Glutamatergic neuron (in vitro differentiated cells): ENCODE data around the gene CRISP2. TPM values are rescaled to one million over a fixed set of nuclear protein-coding genes. Genes with fewer than 3 reads are reported as not detected.

Experiments
- DNase-seq: peaks from one replicate; pipeline ENCODE4 v3.0.0; 2022
- H3K27ac Mint-ChIP-seq: one replicate; pipeline ENCODE4 v1.8.0; 2020; ENCODE audit warnings: mild to moderate bottlenecking, mixed read lengths, inconsistent platforms; ENCODE audit not compliant: unreplicated experiment
- H3K27me3 Mint-ChIP-seq: one replicate; pipeline ENCODE4 v1.8.0; 2020; ENCODE audit warnings: mild to moderate bottlenecking, moderate library complexity, mixed read lengths, inconsistent platforms; ENCODE audit not compliant: unreplicated experiment
- H3K36me3 Mint-ChIP-seq: one replicate; pipeline ENCODE4 v1.8.0; 2020; ENCODE audit warnings: mild to moderate bottlenecking, mixed read lengths, inconsistent platforms; ENCODE audit not compliant: unreplicated experiment
- H3K4me1 Mint-ChIP-seq: one replicate; pipeline ENCODE4 v1.8.0; 2020; ENCODE audit warnings: mild to moderate bottlenecking, low read depth, mixed read lengths, inconsistent platforms; ENCODE audit not compliant: unreplicated experiment
- H3K4me3 Mint-ChIP-seq: one replicate; pipeline ENCODE4 v1.8.0; 2020; ENCODE audit warnings: mild to moderate bottlenecking, mixed read lengths, inconsistent platforms; ENCODE audit not compliant: unreplicated experiment
- H3K9me3 Mint-ChIP-seq: one replicate; pipeline ENCODE4 v1.8.0; 2020; ENCODE audit warnings: mild to moderate bottlenecking, moderate library complexity, mixed read lengths, inconsistent platforms; ENCODE audit not compliant: unreplicated experiment
- total RNA-seq: library from RNA; stranded (reverse); fragmentation: NEBNext Ultra II Directional; extraction: Animal tissue kit (Norgen Biotek cat#: 25700); gene quantifications from one replicate; pipeline ENCODE4 v1.2.1, GENCODE V29; 2021; ENCODE audit not compliant: unreplicated experiment
- TF ChIP-seq, protein P1 (sequence below): fragments of 200-600 bp; sonication (generic); IDR thresholded peaks from one replicate; pipeline ENCODE4 v1.5.0; 2021; ENCODE audit not compliant: partially characterized antibody, unreplicated experiment

CRISP2 gene
- total RNA-seq, 1 donor from 2014 or later = not detected

DNA sequence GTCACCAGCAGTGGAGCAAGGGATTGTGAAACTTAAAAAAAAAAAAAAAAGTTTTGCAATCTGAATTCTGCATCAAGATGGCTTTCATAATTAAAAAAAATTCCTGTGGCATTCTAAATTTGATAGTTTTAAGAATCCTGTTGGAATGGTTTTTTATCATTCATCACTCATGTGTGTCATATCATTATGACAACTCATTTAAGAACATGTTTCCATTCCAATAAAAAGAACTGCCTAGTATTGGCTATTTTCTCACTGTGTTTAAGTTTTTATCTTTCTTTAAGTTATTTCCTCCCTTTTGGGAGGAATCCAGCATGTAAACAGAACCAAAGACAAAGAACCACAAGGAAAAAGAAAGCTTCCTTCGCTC is 50.5 kb downstream of the CRISP2 start:
- Mint-ChIP-seq H3K4me1 (no peaks in the 10 kb centered on the region), H3K27me3 (no peaks in the 10 kb centered on the region), H3K27ac (no peak overlapping the region), H3K36me3 (no peaks in the 10 kb centered on the region), H3K9me3 (no peaks in the 10 kb centered on the region), H3K4me3 (no peak overlapping the region)
- no peak for DNase-seq
- TF ChIP-seq, protein P1, sequence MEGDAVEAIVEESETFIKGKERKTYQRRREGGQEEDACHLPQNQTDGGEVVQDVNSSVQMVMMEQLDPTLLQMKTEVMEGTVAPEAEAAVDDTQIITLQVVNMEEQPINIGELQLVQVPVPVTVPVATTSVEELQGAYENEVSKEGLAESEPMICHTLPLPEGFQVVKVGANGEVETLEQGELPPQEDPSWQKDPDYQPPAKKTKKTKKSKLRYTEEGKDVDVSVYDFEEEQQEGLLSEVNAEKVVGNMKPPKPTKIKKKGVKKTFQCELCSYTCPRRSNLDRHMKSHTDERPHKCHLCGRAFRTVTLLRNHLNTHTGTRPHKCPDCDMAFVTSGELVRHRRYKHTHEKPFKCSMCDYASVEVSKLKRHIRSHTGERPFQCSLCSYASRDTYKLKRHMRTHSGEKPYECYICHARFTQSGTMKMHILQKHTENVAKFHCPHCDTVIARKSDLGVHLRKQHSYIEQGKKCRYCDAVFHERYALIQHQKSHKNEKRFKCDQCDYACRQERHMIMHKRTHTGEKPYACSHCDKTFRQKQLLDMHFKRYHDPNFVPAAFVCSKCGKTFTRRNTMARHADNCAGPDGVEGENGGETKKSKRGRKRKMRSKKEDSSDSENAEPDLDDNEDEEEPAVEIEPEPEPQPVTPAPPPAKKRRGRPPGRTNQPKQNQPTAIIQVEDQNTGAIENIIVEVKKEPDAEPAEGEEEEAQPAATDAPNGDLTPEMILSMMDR = no peak

DNA sequence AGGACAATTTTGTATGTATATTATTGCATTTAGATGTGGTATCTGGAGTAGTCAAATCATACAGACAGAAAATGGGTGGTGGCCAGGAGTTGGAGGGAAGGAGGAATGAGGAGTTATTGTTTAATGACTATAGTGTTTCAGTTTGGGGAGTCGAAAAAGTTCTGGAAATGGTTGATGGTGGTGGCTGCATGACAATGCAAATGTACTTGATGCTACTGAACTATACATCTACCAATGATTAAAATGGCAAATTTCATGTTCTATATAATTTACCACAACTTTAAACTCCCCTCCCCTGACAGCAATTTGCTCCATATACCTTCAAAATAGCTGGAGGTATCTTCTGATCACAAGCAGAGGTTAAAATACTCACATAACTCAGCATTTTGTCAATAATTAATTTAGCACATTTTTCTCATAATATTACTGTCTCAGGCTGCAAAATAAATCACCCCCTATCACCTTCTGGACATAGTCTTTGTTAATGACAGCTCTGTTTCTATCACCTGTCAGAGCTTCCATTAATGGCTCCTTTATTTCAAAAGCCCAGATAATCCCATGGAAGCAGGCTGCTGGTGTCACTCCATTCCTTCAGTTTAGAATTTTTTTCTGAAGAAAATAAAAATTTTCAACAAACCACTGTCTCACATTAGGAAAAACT is 51.0 kb downstream of the CRISP2 start:
- DNase-seq = no peak
- Mint-ChIP-seq H3K4me3 (no peak overlapping the region), H3K27me3 (no peaks in the 10 kb centered on the region), H3K36me3 (no peaks in the 10 kb centered on the region), H3K27ac (no peak overlapping the region), H3K4me1 (no peaks in the 10 kb centered on the region), H3K9me3 (no peaks in the 10 kb centered on the region)
- TF ChIP-seq, protein P1 = no peak

DNA sequence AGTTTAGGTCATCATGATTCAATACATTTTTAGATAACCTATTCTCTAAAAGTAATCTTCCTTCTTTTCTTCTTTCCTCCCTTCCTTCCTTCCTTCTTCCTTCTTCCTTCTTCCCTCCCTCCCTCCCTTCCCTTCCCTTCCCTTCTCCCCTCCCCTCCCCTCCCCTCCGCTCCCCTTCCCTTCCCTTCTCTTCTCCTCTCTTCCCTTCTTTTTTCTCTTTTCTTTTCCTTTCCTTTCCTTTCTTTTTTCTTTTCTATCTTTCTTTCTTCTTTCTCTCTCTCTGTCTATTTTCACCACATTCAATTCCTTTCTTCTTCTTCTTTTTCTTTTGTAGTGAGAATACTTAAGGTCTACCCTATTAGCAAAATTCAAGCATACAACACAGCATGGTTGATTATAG is 59.4 kb downstream of the CRISP2 start:
- Mint-ChIP-seq H3K4me1 (no peaks in the 10 kb centered on the region), H3K4me3 (no peak overlapping the region), H3K27ac (no peak overlapping the region), H3K27me3 (no peaks in the 10 kb centered on the region), H3K9me3 (no peaks in the 10 kb centered on the region), H3K36me3 (no peaks in the 10 kb centered on the region)
- TF ChIP-seq, protein P1 = no peak
- DNase-seq = no peak

DNA sequence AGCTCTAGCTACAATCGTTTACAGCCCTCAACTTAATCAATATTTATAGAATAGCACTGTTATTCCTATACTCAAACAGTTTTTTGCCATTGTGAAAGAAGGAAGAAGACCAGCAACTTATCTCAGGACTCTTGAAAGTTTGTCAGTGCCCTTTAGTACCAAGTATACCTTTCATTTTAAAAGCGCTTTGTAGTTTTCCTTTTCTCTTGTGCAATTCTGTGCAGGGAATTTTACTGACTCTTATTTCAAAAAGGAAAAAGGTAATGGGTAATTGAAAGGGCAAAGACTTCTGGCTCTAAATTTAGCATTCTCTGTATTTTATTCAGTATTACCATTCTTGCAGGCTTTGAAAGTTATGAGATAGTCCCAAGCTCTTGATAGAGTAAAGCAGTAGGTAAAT is 59.9 kb downstream of the CRISP2 start:
- TF ChIP-seq, protein P1 = no peak
- H3K9me3 Mint-ChIP-seq = no peaks in the 10 kb centered on the region
- no peak overlapping the region for H3K27ac Mint-ChIP-seq
- H3K27me3 Mint-ChIP-seq = no peaks in the 10 kb centered on the region
- H3K4me1 Mint-ChIP-seq = no peaks in the 10 kb centered on the region
- no peaks in the 10 kb centered on the region for H3K36me3 Mint-ChIP-seq
- no peak overlapping the region for H3K4me3 Mint-ChIP-seq
- DNase-seq = no peak

DNA sequence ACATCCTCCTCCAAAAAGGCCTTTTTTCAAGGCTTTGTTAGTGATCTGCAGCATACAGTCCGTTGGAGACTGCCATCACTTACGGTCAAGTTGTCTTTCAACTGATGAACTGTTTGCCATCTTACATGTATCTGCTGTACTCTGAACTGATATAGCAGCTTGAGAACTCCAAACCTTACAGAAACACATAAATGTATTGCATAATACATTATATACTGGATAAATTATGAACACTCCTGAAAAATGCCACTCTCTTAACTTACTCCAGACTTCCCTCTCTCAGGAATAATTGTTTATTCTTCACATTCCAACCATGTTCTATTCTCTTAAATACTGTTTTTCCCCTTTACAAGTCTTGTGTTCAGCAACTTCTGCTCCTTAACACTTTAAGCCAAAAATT is 62.1 kb downstream of the CRISP2 start:
- H3K36me3 Mint-ChIP-seq = no peaks in the 10 kb centered on the region
- TF ChIP-seq, protein P1 = no peak

More for the DNA sequence above, 62.1 kb downstream of the CRISP2 start:
- Mint-ChIP-seq H3K27me3 (no peaks in the 10 kb centered on the region), H3K4me1 (no peaks in the 10 kb centered on the region), H3K27ac (no peak overlapping the region), H3K9me3 (no peaks in the 10 kb centered on the region), H3K4me3 (no peak overlapping the region)
- no peak for DNase-seq
